GM12873 (cell line): Measurements from ENCODE around the gene TPD52L2.

Experiments used
- TF ChIP-seq, protein P1 (sequence below): IDR thresholded peaks from 2 replicates; pipeline ENCODE4 v1.5.1; 2012; ENCODE audit warnings: low read depth, mild to moderate bottlenecking, moderate library complexity, low read length, control low read depth; ENCODE audit not compliant: insufficient read depth; ENCODE audit errors: missing control alignments

TPD52L2 gene

DNA sequence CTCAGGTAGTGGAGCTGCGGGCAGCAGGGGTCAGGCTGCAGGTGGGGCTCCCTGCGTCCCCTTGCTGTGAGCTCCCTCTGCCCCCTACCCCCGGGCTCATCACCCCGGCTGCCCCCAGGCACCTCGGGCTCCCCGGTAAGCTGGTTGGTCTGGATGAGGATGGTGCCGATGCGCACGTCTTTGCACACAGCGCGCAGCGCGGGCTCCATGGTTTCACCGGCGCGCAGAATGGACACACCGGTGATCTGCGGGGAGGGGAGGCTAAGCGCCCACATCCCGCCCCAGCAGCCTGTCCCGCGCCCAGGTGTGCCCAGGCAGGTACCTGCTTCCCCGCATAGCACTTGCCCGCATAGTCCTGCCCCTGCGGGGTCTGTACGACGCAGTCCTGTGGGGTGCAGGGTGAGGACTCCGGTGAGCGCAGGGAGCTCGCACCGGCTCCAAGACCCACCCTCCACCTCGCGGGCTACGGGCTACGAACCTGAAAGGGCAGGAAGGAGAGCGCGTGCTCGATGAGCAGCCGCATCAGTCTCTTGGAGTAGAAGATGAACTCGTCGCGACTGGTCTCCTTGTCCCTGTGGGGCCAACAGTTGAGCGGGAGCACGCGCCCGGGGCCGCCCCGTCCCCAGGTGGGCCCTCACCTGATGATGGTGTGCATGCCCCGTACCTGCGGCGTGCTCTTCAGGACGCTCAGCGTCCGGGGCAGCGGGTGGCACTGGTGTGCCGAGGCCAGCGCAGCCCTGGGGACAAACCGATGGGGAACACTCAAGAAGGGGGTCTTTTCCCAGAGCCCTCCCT lies 75.6 kb downstream of the TPD52L2 start:
- TF ChIP-seq, protein P1, sequence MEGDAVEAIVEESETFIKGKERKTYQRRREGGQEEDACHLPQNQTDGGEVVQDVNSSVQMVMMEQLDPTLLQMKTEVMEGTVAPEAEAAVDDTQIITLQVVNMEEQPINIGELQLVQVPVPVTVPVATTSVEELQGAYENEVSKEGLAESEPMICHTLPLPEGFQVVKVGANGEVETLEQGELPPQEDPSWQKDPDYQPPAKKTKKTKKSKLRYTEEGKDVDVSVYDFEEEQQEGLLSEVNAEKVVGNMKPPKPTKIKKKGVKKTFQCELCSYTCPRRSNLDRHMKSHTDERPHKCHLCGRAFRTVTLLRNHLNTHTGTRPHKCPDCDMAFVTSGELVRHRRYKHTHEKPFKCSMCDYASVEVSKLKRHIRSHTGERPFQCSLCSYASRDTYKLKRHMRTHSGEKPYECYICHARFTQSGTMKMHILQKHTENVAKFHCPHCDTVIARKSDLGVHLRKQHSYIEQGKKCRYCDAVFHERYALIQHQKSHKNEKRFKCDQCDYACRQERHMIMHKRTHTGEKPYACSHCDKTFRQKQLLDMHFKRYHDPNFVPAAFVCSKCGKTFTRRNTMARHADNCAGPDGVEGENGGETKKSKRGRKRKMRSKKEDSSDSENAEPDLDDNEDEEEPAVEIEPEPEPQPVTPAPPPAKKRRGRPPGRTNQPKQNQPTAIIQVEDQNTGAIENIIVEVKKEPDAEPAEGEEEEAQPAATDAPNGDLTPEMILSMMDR: no peak
